K562 (cell line): ENCODE data around the gene SLC12A3. TPM values are rescaled to one million over a fixed set of nuclear protein-coding genes. Genes with fewer than 3 reads are reported as not detected.

Experiments used
- BRD9 ChIP-seq: fragments of 450-650 bp; IDR thresholded peaks from 2 replicates; pipeline ENCODE4 v1.6.1; 2018; ENCODE audit warnings: low read depth; ENCODE audit not compliant: partially characterized antibody
- ESRRB ChIP-seq: fragments of 250-450 bp; sonication (Bioruptor Pico); IDR thresholded peaks from 2 replicates; pipeline ENCODE4 v1.5.0; 2020; ENCODE audit warnings: mild to moderate bottlenecking, moderate library complexity, borderline replicate concordance
- FOXK2 ChIP-seq, 2 experiments: fragments of 450-650 bp; IDR thresholded peaks in 1 of 2; conservative IDR thresholded peaks in 1 of 2; 2 replicates each; pipeline ENCODE4 v1.6.1; 2016; ENCODE audit warnings: low read depth in 2 of 2, mild to moderate bottlenecking in 1 of 2
- KLF6 ChIP-seq: fragments of 250-450 bp; sonication (Bioruptor Pico); IDR thresholded peaks from 2 replicates; pipeline ENCODE4 v1.4.0; 2020; ENCODE audit warnings: mild to moderate bottlenecking, moderate library complexity, borderline replicate concordance
- NKRF ChIP-seq: fragments of 450-650 bp; IDR thresholded peaks from 2 replicates; pipeline ENCODE4 v1.6.1; 2016; ENCODE audit warnings: borderline replicate concordance
- NR2C1 ChIP-seq, 2 experiments: fragments of 450-650 bp; IDR thresholded peaks; 2 replicates each; pipeline ENCODE4 v1.6.1; 2017; ENCODE audit warnings: mild to moderate bottlenecking in 2 of 2, antibody characterized with exemption in 1 of 2, inconsistent platforms in 1 of 2, missing compliant biosample characterization in 1 of 2, missing genetic modification characterization in 1 of 2
- NR4A1 ChIP-seq, 2 experiments: fragments of 250-450 bp in 1 of 2; fragments of 450-650 bp in 1 of 2; sonication (Bioruptor Pico) in 1 of 2; IDR thresholded peaks; 2 replicates each; pipeline versions ENCODE4 v1.4.0 to v1.6.1; 2016 to 2020; ENCODE audit warnings: mild to moderate bottlenecking in 2 of 2, missing compliant biosample characterization in 1 of 2, missing genetic modification characterization in 1 of 2, moderate library complexity in 1 of 2
- TCF3 ChIP-seq: sonication (generic); formaldehyde crosslinking; IDR thresholded peaks from 2 replicates; pipeline ENCODE4 v1.4.0; 2020; ENCODE audit warnings: mild to moderate bottlenecking, missing genetic modification reagents
- polyA plus RNA-seq, 8 experiments: library from polyadenylated mRNA; depleted of rRNA in 4 of 8; stranded (reverse) in 5 of 8; unstranded in 3 of 8; fragments of >200 nt; fragmentation: Nextera tagmentation in 2 of 8; fragmentation: Illumina TruSeq in 1 of 8; extraction: Ambion mirVana in 2 of 8; extraction: Trizol in 1 of 8; gene quantifications; 2 replicates each; pipeline versions ENCODE4 v1.2.1 to v1.2.3, GENCODE V29; 2011 to 2014; ENCODE audit warnings: inconsistent platforms in 1 of 8, missing spikeins in 1 of 8
- total RNA-seq, 7 experiments: library from RNA; depleted of rRNA in 6 of 7; stranded (reverse); fragments of >200 nt in 6 of 7; fragmentation: Illumina TruSeq in 2 of 7; extraction: Trizol in 2 of 7; gene quantifications; 2 replicates each; pipeline versions ENCODE4 v1.2.1 to v1.2.3, GENCODE V29; 2011 to 2021; ENCODE audit warnings: low replicate concordance in 1 of 7
- TF ChIP-seq, protein P1 (sequence below), 2 experiments: fragments of 450-650 bp in 1 of 2; sonication (generic) in 1 of 2; formaldehyde crosslinking in 1 of 2; IDR thresholded peaks in 1 of 2; conservative IDR thresholded peaks in 1 of 2; 2 replicates each; pipeline versions ENCODE4 v1.6.1 to v1.8.1; 2016 to 2023; ENCODE audit warnings: mild to moderate bottlenecking in 2 of 2, moderate library complexity in 2 of 2, inconsistent platforms in 1 of 2, missing genetic modification reagents in 1 of 2

Gene SLC12A3
- total and polyA plus RNA-seq, 9 of the 15 experiments (the other 6 are each of a cell fraction or from before 2014, with no cell fraction given), result not detected

GRCh38 chr16:56931271-56931891, 66.4 kb downstream of the SLC12A3 start (continued):
- TF ChIP-seq, protein P1, sequence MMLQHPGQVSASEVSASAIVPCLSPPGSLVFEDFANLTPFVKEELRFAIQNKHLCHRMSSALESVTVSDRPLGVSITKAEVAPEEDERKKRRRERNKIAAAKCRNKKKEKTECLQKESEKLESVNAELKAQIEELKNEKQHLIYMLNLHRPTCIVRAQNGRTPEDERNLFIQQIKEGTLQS (IDR thresholded peaks at IDR 0.05), result no peak
- TF ChIP-seq, protein P1 (CRISPR knock-in tag; conservative IDR thresholded peaks at IDR 0.05), result no peak
- TF ChIP-seq NR4A1 (CRISPR knock-in tag; IDR thresholded peaks at IDR 0.05) (no peak), NR4A1 (tag; IDR thresholded peaks at IDR 0.05) (peak; percentile 92), BRD9 (peak; percentile 65), NR2C1 (IDR thresholded peaks at IDR 0.05) (0 out of 2 replicates have a peak, but pooled peaks have one; percentile 15), NR2C1 (tag; IDR thresholded peaks at IDR 0.05) (peak; percentile 66; the same call in 1 of the 2 replicates), TCF3 (CRISPR knock-in tag) (0 out of 2 replicates have a peak, but pooled peaks have one; percentile 3), ESRRB (CRISPR knock-in tag) (0 out of 2 replicates have a peak, but pooled peaks have one; percentile 63), FOXK2 (conservative IDR thresholded peaks at IDR 0.05 in 1 of 2, IDR thresholded peaks at IDR 0.05 in 1 of 2; ENCODE audit: low read depth in 2 of 2) (0 out of 4 replicates have a peak, but pooled peaks of 1 of the 2 experiments have one; percentile 46), NKRF (peak; percentile 51; the same call in 1 of the 2 replicates), KLF6 (CRISPR knock-in tag) (0 out of 2 replicates have a peak, but pooled peaks have one; percentile 86)
